Stimulated activated CD8-positive, alpha-beta memory T cell treated with anti-CD3 and anti-CD28 coated beads, Interleukin-2, amount 100 ng/mL, for 48 hours (primary cell): ENCODE data around the gene CDC26.
"Not testable (repeated sequence)": the region's sequence is repeated elsewhere in the genome, so short reads cannot be mapped to it uniquely, and the experiment has no call there.

ENCODE experiments used
- DNase-seq, 2 donors: peaks; one replicate each; pipeline ENCODE4 v3.0.0-alpha.2; 2020; ENCODE audit warnings: low read depth in 2 of 2

Gene CDC26

GRCh38 chr9:113238859-113239232, 36.5 kb downstream of the CDC26 start:
- DNase-seq = no peak

- no peak for DNase-seq
Measured at GRCh38 chr9:113238202-113238858, 37.0 kb downstream of the CDC26 start.

GRCh38 chr9:113237026-113237425, 38.3 kb downstream of the CDC26 start:
- DNase-seq = no peak

- not testable (repeated sequence) for DNase-seq
Measured at GRCh38 chr9:113235701-113236255, 39.6 kb downstream of the CDC26 start.

GRCh38 chr9:113231701-113232100, 43.7 kb downstream of the CDC26 start:
- DNase-seq = no peak

GRCh38 chr9:113228130-113228665, 47.2 kb downstream of the CDC26 start:
- DNase-seq = no peak

GRCh38 chr9:113227436-113227835, 47.9 kb downstream of the CDC26 start:
- DNase-seq = no peak

GRCh38 chr9:113223963-113224362, 51.4 kb downstream of the CDC26 start:
- DNase-seq = no peak

- DNase-seq = no peak
Measured at GRCh38 chr9:113222482-113222841, 52.9 kb downstream of the CDC26 start.

GRCh38 chr9:113221800-113222481, 53.4 kb downstream of the CDC26 start:
- DNase-seq = no peak

- DNase-seq = peak; percentile 93 to 96
Measured at GRCh38 chr9:113221003-113221799, 54.2 kb downstream of the CDC26 start, which contains the start of the genes FKBP15 and SLC31A1. Gene FKBP15 (minus strand): TSS chr9:113221277. CDS start chr9:113221243, 34 bp downstream. Gene SLC31A1 (plus strand): TSS chr9:113221544. CDS start chr9:113256149, 34,605 bp downstream.

GRCh38 chr9:113220467-113221002, 54.8 kb downstream of the CDC26 start:
- DNase-seq = no peak

GRCh38 chr9:113219969-113220368, 55.4 kb downstream of the CDC26 start:
- no peak for DNase-seq

- DNase-seq = no peak
Measured at GRCh38 chr9:113219186-113219936, 56.0 kb downstream of the CDC26 start.
